MCF 10A (cell line): ENCODE data around the gene CASP1. TPM values are rescaled to one million over a fixed set of nuclear protein-coding genes. Genes with fewer than 3 reads are reported as not detected.

Experiments
- BruUV-seq: library from RNA; stranded (reverse); fragments of 400-500 nt; replicated peaks from 2 replicates; lab custom pipeline; 2021; lab: Mats Ljungman, UMichigan
- CTCF ChIA-PET: fragments of 300-600 bp; sonication (Branson Sonifier 250); formaldehyde crosslinking; extraction: SDS; loops from one replicate; lab custom pipeline; 2021; ENCODE audit warnings: antibody characterized with exemption, inconsistent platforms; lab: Yijun Ruan, JAX
- POLR2A ChIA-PET: fragments of 300-600, 350-650 bp; sonication (Branson Sonifier 250); formaldehyde crosslinking; extraction: SDS; loops from one replicate; lab custom pipeline; 2020; ENCODE audit warnings: antibody characterized with exemption, inconsistent platforms; lab: Yijun Ruan, JAX
- DNase-seq: peaks from one replicate; pipeline ENCODE4 v3.0.0-alpha.2; 2018; ENCODE audit not compliant: unreplicated experiment
- H3K27ac Mint-ChIP-seq: one replicate; pipeline ENCODE4 v1.8.0; 2022; ENCODE audit warnings: mild to moderate bottlenecking, low read depth, mixed read lengths; ENCODE audit not compliant: unreplicated experiment
- H3K27me3 Mint-ChIP-seq: one replicate; pipeline ENCODE4 v1.8.0; 2022; ENCODE audit warnings: mixed read lengths; ENCODE audit not compliant: insufficient read depth, unreplicated experiment
- H3K36me3 Mint-ChIP-seq: one replicate; pipeline ENCODE4 v1.8.0; 2022; ENCODE audit warnings: mild to moderate bottlenecking, moderate library complexity, mixed read lengths; ENCODE audit not compliant: insufficient read depth, unreplicated experiment
- H3K4me1 Mint-ChIP-seq: one replicate; pipeline ENCODE4 v1.8.0; 2022; ENCODE audit warnings: mixed read lengths; ENCODE audit not compliant: insufficient read depth, unreplicated experiment
- H3K4me3 Mint-ChIP-seq: one replicate; pipeline ENCODE4 v1.8.0; 2022; ENCODE audit warnings: mild to moderate bottlenecking, moderate library complexity, mixed read lengths; ENCODE audit not compliant: unreplicated experiment
- H3K9me3 Mint-ChIP-seq: one replicate; pipeline ENCODE4 v1.8.0; 2022; ENCODE audit warnings: mixed read lengths; ENCODE audit not compliant: unreplicated experiment
- CTCF ChIP-seq: fragments of 200-600 bp; IDR thresholded peaks from one replicate; pipeline ENCODE4 v1.8.0; 2022; ENCODE audit warnings: antibody characterized with exemption, mild to moderate bottlenecking; ENCODE audit not compliant: unreplicated experiment
- intact Hi-C: fragments of 100-400 bp; cut with micrococcal nuclease; formaldehyde crosslinking; loops from 2 replicates; pipeline ENCODE4 v1.14.1; 2022
- total RNA-seq: library from RNA; stranded (reverse); gene quantifications from 2 replicates; pipeline ENCODE4 v1.2.3, GENCODE V29; 2022

Gene CASP1
- total RNA-seq, 1 experiment from 2014 or later = 27.2 TPM

GRCh38 chr11:105032495-105032894 lies 2.4 kb downstream of the CASP1 start:
- POLR2A ChIA-PET = interaction anchor here (0.8 to 1.5 kb wide), 2 partner anchors 15 to 34 kb away, joined by 3 to 6 read pairs; no protein-coding TSS in a partner anchor
- no TSS peak for BruUV-seq
- TF ChIP-seq CTCF = no peak
- no peak for DNase-seq
- CTCF ChIA-PET = interaction anchor here (0.7 kb wide), 1 partner anchor 680 kb away, joined by 3 read pairs; no protein-coding TSS in a partner anchor
- Mint-ChIP-seq H3K4me3 (no peak overlapping the region), H3K9me3 (no peaks in the 10 kb centered on the region), H3K27me3 (no peaks in the 10 kb centered on the region), H3K27ac (no peak overlapping the region), H3K36me3 (peaks cover 17% of the 10 kb centered on the region), H3K4me1 (peaks cover 31% of the 10 kb centered on the region)
- intact Hi-C loops = no loop called here

- H3K36me3 Mint-ChIP-seq = peaks cover 45% of the 10 kb centered on the region
- DNase-seq = no peak
- H3K4me3 Mint-ChIP-seq = no peak overlapping the region
- no peaks in the 10 kb centered on the region for H3K27me3 Mint-ChIP-seq
- intact Hi-C loops = no loop called here
- peaks cover 4% of the 10 kb centered on the region for H3K4me1 Mint-ChIP-seq
- TF ChIP-seq CTCF = no peak
- POLR2A ChIA-PET = no interaction called here
- no peaks in the 10 kb centered on the region for H3K9me3 Mint-ChIP-seq
- no peak overlapping the region for H3K27ac Mint-ChIP-seq
- CTCF ChIA-PET = no interaction called here
- no TSS peak for BruUV-seq
These were observed 7.3 kb downstream of the CASP1 start for GRCh38 chr11:105027678-105028077.

- Mint-ChIP-seq H3K36me3 (peaks cover 40% of the 10 kb centered on the region), H3K27me3 (no peaks in the 10 kb centered on the region), H3K27ac (no peak overlapping the region), H3K4me3 (no peak overlapping the region), H3K4me1 (no peaks in the 10 kb centered on the region), H3K9me3 (no peaks in the 10 kb centered on the region)
- TF ChIP-seq CTCF = no peak
- BruUV-seq = no TSS peak
- ChIA-PET POLR2A (no interaction called here), CTCF (interaction anchor here (0.7 kb wide), 1 partner anchor 7 kb away, joined by 4 read pairs; no protein-coding TSS in a partner anchor)
- intact Hi-C loops = no loop called here
- no peak for DNase-seq
These were observed 10.6 kb downstream of the CASP1 start for GRCh38 chr11:105024394-105024793.

- H3K4me3 Mint-ChIP-seq = no peak within 1 kb of the TSS
- ChIA-PET POLR2A (interaction anchor here (0.5 to 1.2 kb wide), 2 partner anchors 14 to 39 kb away, joined by 3 to 4 read pairs; no protein-coding TSS in a partner anchor), CTCF (no interaction called here)
- intact Hi-C loops = no loop called here
- no peak for TF ChIP-seq CTCF
- no peak within 1 kb of the TSS for H3K27ac Mint-ChIP-seq
- no TSS peak for BruUV-seq
- peaks cover 28% of the 10 kb centered on the region for H3K36me3 Mint-ChIP-seq
- no peaks in the 10 kb centered on the region for H3K9me3 Mint-ChIP-seq
- H3K27me3 Mint-ChIP-seq = no peaks in the 10 kb centered on the region
- no peaks in the 10 kb centered on the region for H3K4me1 Mint-ChIP-seq
- DNase-seq = no peak
These were observed 11.9 kb downstream of the CASP1 start, which contains the start of gene CASP5 for GRCh38 chr11:105023003-105023402. Gene CASP5 (minus strand): TSS chr11:105023168. CDS start chr11:105023136, 32 bp downstream.
